Measurements from ENCODE around the gene TTC21A. TPM values are rescaled to one million over a fixed set of nuclear protein-coding genes. Genes with fewer than 3 reads are reported as not detected.

TTC21A gene
- total and polyA plus RNA-seq, 4 experiments from 2014 or later = 1.1 to 3.9 (median 3.0) TPM; not detected in 1

- H3K27ac Mint-ChIP-seq = peak overlapping the region in 2 of 7 donors; percentile 36 to 66
- no peaks in the 10 kb centered on the region for H3K27me3 Mint-ChIP-seq
- CTCF ChIA-PET (ENCODE audit: partially characterized antibody) = interaction anchor here (4.6 to 24.3 kb wide), 2 partner anchors 17 to 159 kb away, joined by 30 to 471 read pairs; no protein-coding TSS in a partner anchor
- Histone ChIP-seq H3K36me3 (ENCODE audit: insufficient read depth, low read length) (no peaks in the 10 kb centered on the region), H3K27me3 (ENCODE audit: insufficient read depth, low read length) (no peaks in the 10 kb centered on the region), H3K4me1 (ENCODE audit: insufficient read depth, low read length) (peaks cover 22% of the 10 kb centered on the region), H3K4me3 (ENCODE audit: low read length in 2 of 2) (no peak overlapping the region), H3K9me3 (ENCODE audit: control insufficient read depth in 1 of 2, low read length in 2 of 2) (no peaks in the 10 kb centered on the region), H3K27ac (ENCODE audit: low read depth, low read length) (no peak overlapping the region)
- no peaks in the 10 kb centered on the region for H3K36me3 Mint-ChIP-seq
- H3K4me3 Mint-ChIP-seq = no peak overlapping the region
- H3K4me1 Mint-ChIP-seq = peaks cover 13 to 47% (median 24%) of the 10 kb centered on the region in 4 donors
- peaks cover 0 to 2% (median 0%) of the 10 kb centered on the region in 8 donors for H3K9me3 Mint-ChIP-seq
- DNase-seq = no peak
- POLR2A ChIA-PET (ENCODE audit: partially characterized antibody) = no interaction called here
- intact Hi-C loops (cut with micrococcal nuclease) = no loop called here
Observed at GRCh38 chr3:39130026-39130425, 22.5 kb downstream of the TTC21A start.

GRCh38 chr3:39130693-39131265 is 23.3 kb downstream of the TTC21A start:
- ChIA-PET CTCF (ENCODE audit: partially characterized antibody) (interaction anchor here (1.3 to 24.3 kb wide), 2 partner anchors 59 to 158 kb away, joined by 4 to 471 read pairs; no protein-coding TSS in a partner anchor), POLR2A (ENCODE audit: partially characterized antibody) (no interaction called here)
- no peak overlapping the region for H3K4me3 Mint-ChIP-seq
- Histone ChIP-seq H3K4me3 (ENCODE audit: low read length in 2 of 2) (no peak overlapping the region), H3K36me3 (ENCODE audit: insufficient read depth, low read length) (no peaks in the 10 kb centered on the region), H3K27ac (ENCODE audit: low read depth, low read length) (no peak overlapping the region), H3K9me3 (ENCODE audit: control insufficient read depth in 1 of 2, low read length in 2 of 2) (no peaks in the 10 kb centered on the region), H3K27me3 (ENCODE audit: insufficient read depth, low read length) (no peaks in the 10 kb centered on the region), H3K4me1 (ENCODE audit: insufficient read depth, low read length) (peaks cover 22% of the 10 kb centered on the region)
- peaks cover 13 to 47% (median 24%) of the 10 kb centered on the region in 4 donors for H3K4me1 Mint-ChIP-seq
- H3K9me3 Mint-ChIP-seq = peaks cover 0 to 2% (median 0%) of the 10 kb centered on the region in 8 donors
- H3K36me3 Mint-ChIP-seq = no peaks in the 10 kb centered on the region
- H3K27me3 Mint-ChIP-seq = no peaks in the 10 kb centered on the region
- DNase-seq = no peak
- H3K27ac Mint-ChIP-seq = peak overlapping the region in 4 of 7 donors; percentile 14 to 66 (median 20)
- intact Hi-C loops (cut with micrococcal nuclease) = no loop called here

GRCh38 chr3:39132096-39133092 is 24.9 kb downstream of the TTC21A start:
- Histone ChIP-seq H3K27ac (ENCODE audit: low read depth, low read length) (no peak overlapping the region), H3K36me3 (ENCODE audit: insufficient read depth, low read length) (no peaks in the 10 kb centered on the region), H3K4me3 (ENCODE audit: low read length in 2 of 2) (no peak overlapping the region), H3K4me1 (ENCODE audit: insufficient read depth, low read length) (peaks cover 13% of the 10 kb centered on the region), H3K27me3 (ENCODE audit: insufficient read depth, low read length) (no peaks in the 10 kb centered on the region), H3K9me3 (ENCODE audit: control insufficient read depth in 1 of 2, low read length in 2 of 2) (no peaks in the 10 kb centered on the region)
- no peak for DNase-seq
- H3K27ac Mint-ChIP-seq = peak overlapping the region in 2 of 7 donors; percentile 52 to 66
- no peaks in the 10 kb centered on the region for H3K27me3 Mint-ChIP-seq
- peaks cover 0 to 2% (median 0%) of the 10 kb centered on the region in 8 donors for H3K9me3 Mint-ChIP-seq
- intact Hi-C loops (cut with micrococcal nuclease) = no loop called here
- no peak overlapping the region for H3K4me3 Mint-ChIP-seq
- POLR2A ChIA-PET (ENCODE audit: partially characterized antibody) = no interaction called here
- CTCF ChIA-PET (ENCODE audit: partially characterized antibody) = interaction anchor here (24.3 kb wide), 1 partner anchor 157 kb away, joined by 471 read pairs; no protein-coding TSS in a partner anchor
- H3K4me1 Mint-ChIP-seq = peaks cover 10 to 43% (median 17%) of the 10 kb centered on the region in 4 donors
- H3K36me3 Mint-ChIP-seq = peaks cover 0 to 2% of the 10 kb centered on the region in 2 donors

GRCh38 chr3:39133093-39133490 is 25.6 kb downstream of the TTC21A start:
- H3K27me3 Mint-ChIP-seq = no peaks in the 10 kb centered on the region
- peaks cover 0 to 6% (median 0%) of the 10 kb centered on the region in 8 donors for H3K9me3 Mint-ChIP-seq
- CTCF ChIA-PET (ENCODE audit: partially characterized antibody) = interaction anchor here (0.8 to 24.3 kb wide), 3 partner anchors 15 to 156 kb away, joined by 3 to 471 read pairs (median 3); no protein-coding TSS in a partner anchor
- DNase-seq = no peak
- POLR2A ChIA-PET (ENCODE audit: partially characterized antibody) = no interaction called here
- Histone ChIP-seq H3K27me3 (ENCODE audit: insufficient read depth, low read length) (no peaks in the 10 kb centered on the region), H3K9me3 (ENCODE audit: control insufficient read depth in 1 of 2, low read length in 2 of 2) (no peaks in the 10 kb centered on the region), H3K4me1 (ENCODE audit: insufficient read depth, low read length) (peaks cover 6% of the 10 kb centered on the region), H3K27ac (ENCODE audit: low read depth, low read length) (no peak overlapping the region), H3K4me3 (ENCODE audit: low read length in 2 of 2) (no peak overlapping the region), H3K36me3 (ENCODE audit: insufficient read depth, low read length) (no peaks in the 10 kb centered on the region)
- peak overlapping the region in 1 of 8 donors; percentile 17 for H3K4me3 Mint-ChIP-seq
- H3K27ac Mint-ChIP-seq = peak overlapping the region in 3 of 7 donors; percentile 2 to 66 (median 51)
- H3K4me1 Mint-ChIP-seq = peaks cover 4 to 42% (median 11%) of the 10 kb centered on the region in 4 donors
- intact Hi-C loops (cut with micrococcal nuclease) = no loop called here
- H3K36me3 Mint-ChIP-seq = peaks cover 3 to 5% of the 10 kb centered on the region in 2 donors

- no peak for DNase-seq
- H3K27me3 Mint-ChIP-seq = no peaks in the 10 kb centered on the region
- H3K4me3 Mint-ChIP-seq = no peak overlapping the region
- peaks cover 3 to 5% of the 10 kb centered on the region in 2 donors for H3K36me3 Mint-ChIP-seq
- no peaks in the 10 kb centered on the region for H3K36me3 ChIP-seq (ENCODE audit: insufficient read depth, low read length)
- intact Hi-C loops (cut with micrococcal nuclease) = no loop called here
- H3K27ac ChIP-seq (ENCODE audit: low read depth, low read length) = no peak overlapping the region
- peaks cover 2 to 36% (median 6%) of the 10 kb centered on the region in 4 donors for H3K4me1 Mint-ChIP-seq
- no peaks in the 10 kb centered on the region for H3K27me3 ChIP-seq (ENCODE audit: insufficient read depth, low read length)
- peaks cover 0 to 6% (median 0%) of the 10 kb centered on the region in 8 donors for H3K9me3 Mint-ChIP-seq
- H3K4me1 ChIP-seq (ENCODE audit: insufficient read depth, low read length) = no peaks in the 10 kb centered on the region
- H3K9me3 ChIP-seq (ENCODE audit: control insufficient read depth in 1 of 2, low read length in 2 of 2) = no peaks in the 10 kb centered on the region
- POLR2A ChIA-PET (ENCODE audit: partially characterized antibody) = no interaction called here
- CTCF ChIA-PET (ENCODE audit: partially characterized antibody) = interaction anchor here (0.8 to 24.3 kb wide), 3 partner anchors 15 to 155 kb away, joined by 3 to 471 read pairs (median 3); no protein-coding TSS in a partner anchor
- H3K27ac Mint-ChIP-seq = peak overlapping the region in 4 of 7 donors; percentile 10 to 51 (median 32)
- no peak overlapping the region for H3K4me3 ChIP-seq (ENCODE audit: low read length in 2 of 2)
Observed at GRCh38 chr3:39133822-39134221, 26.3 kb downstream of the TTC21A start.

GRCh38 chr3:39134305-39134704 is 26.8 kb downstream of the TTC21A start:
- POLR2A ChIA-PET (ENCODE audit: partially characterized antibody) = no interaction called here
- no peak for DNase-seq

More at GRCh38 chr3:39134305-39134704, 26.8 kb downstream of the TTC21A start:
- Mint-ChIP-seq H3K27ac (peak overlapping the region in 3 of 7 donors; percentile 38 to 51 (median 42)), H3K36me3 (peaks cover 3 to 6% of the 10 kb centered on the region in 2 donors), H3K4me3 (no peak overlapping the region), H3K9me3 (peaks cover 0 to 6% (median 0%) of the 10 kb centered on the region in 8 donors), H3K27me3 (no peaks in the 10 kb centered on the region), H3K4me1 (peaks cover 2 to 36% (median 5%) of the 10 kb centered on the region in 4 donors)
- Histone ChIP-seq H3K36me3 (ENCODE audit: insufficient read depth, low read length) (no peaks in the 10 kb centered on the region), H3K27ac (ENCODE audit: low read depth, low read length) (no peak overlapping the region), H3K4me3 (ENCODE audit: low read length in 2 of 2) (no peak overlapping the region), H3K9me3 (ENCODE audit: control insufficient read depth in 1 of 2, low read length in 2 of 2) (no peaks in the 10 kb centered on the region), H3K27me3 (ENCODE audit: insufficient read depth, low read length) (no peaks in the 10 kb centered on the region), H3K4me1 (ENCODE audit: insufficient read depth, low read length) (no peaks in the 10 kb centered on the region)
- CTCF ChIA-PET (ENCODE audit: partially characterized antibody) = interaction anchor here (1.3 to 24.3 kb wide), 2 partner anchors 24 to 155 kb away, joined by 3 to 471 read pairs; no protein-coding TSS in a partner anchor
- intact Hi-C loops (cut with micrococcal nuclease) = no loop called here
